K562 (cell line): ENCODE measurements around the gene LRRC75A. TPM values are rescaled to one million over a fixed set of nuclear protein-coding genes. Genes with fewer than 3 reads are reported as not detected.

Experiments
- ARHGAP35 ChIP-seq: fragments of 450-650 bp; IDR thresholded peaks from 2 replicates; pipeline ENCODE4 v1.6.1; 2018; ENCODE audit not compliant: partially characterized antibody
- FOXO4 ChIP-seq: fragments of 450-650 bp; formaldehyde crosslinking; IDR thresholded peaks from 2 replicates; pipeline ENCODE4 v1.4.0; 2020; ENCODE audit warnings: mild to moderate bottlenecking, moderate library complexity
- KHSRP ChIP-seq: fragments of 450-650 bp; IDR thresholded peaks from 2 replicates; pipeline ENCODE4 v1.6.1; 2017
- KLF6 ChIP-seq: fragments of 250-450 bp; sonication (Bioruptor Pico); IDR thresholded peaks from 2 replicates; pipeline ENCODE4 v1.4.0; 2020; ENCODE audit warnings: mild to moderate bottlenecking, moderate library complexity, borderline replicate concordance
- MED1 ChIP-seq: sonication (generic); formaldehyde crosslinking; IDR thresholded peaks from 2 replicates; pipeline ENCODE4 v1.8.1; 2023; ENCODE audit warnings: missing genetic modification reagents, borderline replicate concordance
- MXI1 ChIP-seq: IDR thresholded peaks from 2 replicates; pipeline ENCODE4 v1.6.1; 2011; ENCODE audit warnings: low read depth, mild to moderate bottlenecking, improper control_type of control experiment, low read length
- NKRF ChIP-seq: fragments of 450-650 bp; IDR thresholded peaks from 2 replicates; pipeline ENCODE4 v1.6.1; 2016; ENCODE audit warnings: borderline replicate concordance
- NR2C1 ChIP-seq, 2 experiments: fragments of 450-650 bp; IDR thresholded peaks; 2 replicates each; pipeline ENCODE4 v1.6.1; 2017; ENCODE audit warnings: mild to moderate bottlenecking in 2 of 2, antibody characterized with exemption in 1 of 2, inconsistent platforms in 1 of 2, missing compliant biosample characterization in 1 of 2, missing genetic modification characterization in 1 of 2
- NR2C2 ChIP-seq, 2 experiments: fragments of 200-800 bp in 1 of 2; sonication (Bioruptor generic) in 1 of 2; sonication (generic) in 1 of 2; formaldehyde crosslinking in 1 of 2; IDR thresholded peaks; 2 replicates each; pipeline versions ENCODE4 v1.6.1 to v1.8.0; 2016 to 2022; ENCODE audit warnings: mild to moderate bottlenecking in 1 of 2, missing compliant biosample characterization in 1 of 2, missing genetic modification characterization in 1 of 2, missing genetic modification reagents in 1 of 2
- POLR2AphosphoS2 ChIP-seq: IDR thresholded peaks from 2 replicates; pipeline ENCODE4 v1.6.1; 2012; ENCODE audit warnings: low read length, improper control_type of control experiment
- RBM34 ChIP-seq: fragments of 200-400 bp; formaldehyde crosslinking; IDR thresholded peaks from 2 replicates; pipeline ENCODE4 v1.6.1; 2018; ENCODE audit warnings: low read length, borderline replicate concordance; ENCODE audit not compliant: insufficient read depth
- WHSC1 ChIP-seq: IDR thresholded peaks from one replicate; pipeline ENCODE4 v1.6.1; 2012; ENCODE audit warnings: low read length, control low read depth, inconsistent platforms
- ZFP36 ChIP-seq: fragments of 150-350 bp; IDR thresholded peaks from 2 replicates; pipeline ENCODE4 v1.6.1; 2018; ENCODE audit warnings: low read length, low read depth; ENCODE audit not compliant: partially characterized antibody
- ZNF696 ChIP-seq: fragments of 250-450 bp; sonication (Bioruptor Pico); conservative IDR thresholded peaks from 2 replicates; pipeline ENCODE4 v1.4.0; 2020; ENCODE audit warnings: mild to moderate bottlenecking, moderate library complexity
- polyA plus RNA-seq, 8 experiments: library from polyadenylated mRNA; depleted of rRNA in 4 of 8; stranded (reverse) in 5 of 8; unstranded in 3 of 8; fragments of >200 nt; fragmentation: Nextera tagmentation in 2 of 8; fragmentation: Illumina TruSeq in 1 of 8; extraction: Ambion mirVana in 2 of 8; extraction: Trizol in 1 of 8; gene quantifications; 2 replicates each; pipeline versions ENCODE4 v1.2.1 to v1.2.3, GENCODE V29; 2011 to 2014; ENCODE audit warnings: inconsistent platforms in 1 of 8, missing spikeins in 1 of 8
- total RNA-seq, 7 experiments: library from RNA; depleted of rRNA in 6 of 7; stranded (reverse); fragments of >200 nt in 6 of 7; fragmentation: Illumina TruSeq in 2 of 7; extraction: Trizol in 2 of 7; gene quantifications; 2 replicates each; pipeline versions ENCODE4 v1.2.1 to v1.2.3, GENCODE V29; 2011 to 2021; ENCODE audit warnings: low replicate concordance in 1 of 7
- TF ChIP-seq, protein P1 (sequence below): sonication (generic); formaldehyde crosslinking; IDR thresholded peaks from 2 replicates; pipeline ENCODE4 v1.8.0; 2023; ENCODE audit warnings: missing genetic modification reagents, mild to moderate bottlenecking, borderline replicate concordance
- TF ChIP-seq, protein P2 (sequence below): fragments of 450-650 bp; IDR thresholded peaks from 2 replicates; pipeline ENCODE4 v1.6.1; 2016; ENCODE audit warnings: low read depth, mild to moderate bottlenecking, moderate library complexity
- TF ChIP-seq, protein P3 (sequence below): fragments of 250-450 bp; sonication (Bioruptor Pico); IDR thresholded peaks from 2 replicates; pipeline ENCODE4 v1.8.0; 2021; ENCODE audit warnings: moderate library complexity, mild to moderate bottlenecking, inconsistent platforms

The LRRC75A gene
- total and polyA plus RNA-seq, 9 of the 15 experiments (the other 6 are each of a cell fraction or from before 2014, with no cell fraction given): 0.04 to 0.34 (median 0.08) TPM; not detected in 5

GRCh38 chr17:16488186-16488967 is 3.6 kb downstream of the LRRC75A start (continued):
- TF ChIP-seq, protein P1, sequence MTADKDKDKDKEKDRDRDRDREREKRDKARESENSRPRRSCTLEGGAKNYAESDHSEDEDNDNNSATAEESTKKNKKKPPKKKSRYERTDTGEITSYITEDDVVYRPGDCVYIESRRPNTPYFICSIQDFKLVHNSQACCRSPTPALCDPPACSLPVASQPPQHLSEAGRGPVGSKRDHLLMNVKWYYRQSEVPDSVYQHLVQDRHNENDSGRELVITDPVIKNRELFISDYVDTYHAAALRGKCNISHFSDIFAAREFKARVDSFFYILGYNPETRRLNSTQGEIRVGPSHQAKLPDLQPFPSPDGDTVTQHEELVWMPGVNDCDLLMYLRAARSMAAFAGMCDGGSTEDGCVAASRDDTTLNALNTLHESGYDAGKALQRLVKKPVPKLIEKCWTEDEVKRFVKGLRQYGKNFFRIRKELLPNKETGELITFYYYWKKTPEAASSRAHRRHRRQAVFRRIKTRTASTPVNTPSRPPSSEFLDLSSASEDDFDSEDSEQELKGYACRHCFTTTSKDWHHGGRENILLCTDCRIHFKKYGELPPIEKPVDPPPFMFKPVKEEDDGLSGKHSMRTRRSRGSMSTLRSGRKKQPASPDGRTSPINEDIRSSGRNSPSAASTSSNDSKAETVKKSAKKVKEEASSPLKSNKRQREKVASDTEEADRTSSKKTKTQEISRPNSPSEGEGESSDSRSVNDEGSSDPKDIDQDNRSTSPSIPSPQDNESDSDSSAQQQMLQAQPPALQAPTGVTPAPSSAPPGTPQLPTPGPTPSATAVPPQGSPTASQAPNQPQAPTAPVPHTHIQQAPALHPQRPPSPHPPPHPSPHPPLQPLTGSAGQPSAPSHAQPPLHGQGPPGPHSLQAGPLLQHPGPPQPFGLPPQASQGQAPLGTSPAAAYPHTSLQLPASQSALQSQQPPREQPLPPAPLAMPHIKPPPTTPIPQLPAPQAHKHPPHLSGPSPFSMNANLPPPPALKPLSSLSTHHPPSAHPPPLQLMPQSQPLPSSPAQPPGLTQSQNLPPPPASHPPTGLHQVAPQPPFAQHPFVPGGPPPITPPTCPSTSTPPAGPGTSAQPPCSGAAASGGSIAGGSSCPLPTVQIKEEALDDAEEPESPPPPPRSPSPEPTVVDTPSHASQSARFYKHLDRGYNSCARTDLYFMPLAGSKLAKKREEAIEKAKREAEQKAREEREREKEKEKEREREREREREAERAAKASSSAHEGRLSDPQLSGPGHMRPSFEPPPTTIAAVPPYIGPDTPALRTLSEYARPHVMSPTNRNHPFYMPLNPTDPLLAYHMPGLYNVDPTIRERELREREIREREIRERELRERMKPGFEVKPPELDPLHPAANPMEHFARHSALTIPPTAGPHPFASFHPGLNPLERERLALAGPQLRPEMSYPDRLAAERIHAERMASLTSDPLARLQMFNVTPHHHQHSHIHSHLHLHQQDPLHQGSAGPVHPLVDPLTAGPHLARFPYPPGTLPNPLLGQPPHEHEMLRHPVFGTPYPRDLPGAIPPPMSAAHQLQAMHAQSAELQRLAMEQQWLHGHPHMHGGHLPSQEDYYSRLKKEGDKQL: no peak
- TF ChIP-seq ARHGAP35: no peak
- no peak for TF ChIP-seq POLR2AphosphoS2
- TF ChIP-seq NKRF: no peak
- TF ChIP-seq, protein P2, sequence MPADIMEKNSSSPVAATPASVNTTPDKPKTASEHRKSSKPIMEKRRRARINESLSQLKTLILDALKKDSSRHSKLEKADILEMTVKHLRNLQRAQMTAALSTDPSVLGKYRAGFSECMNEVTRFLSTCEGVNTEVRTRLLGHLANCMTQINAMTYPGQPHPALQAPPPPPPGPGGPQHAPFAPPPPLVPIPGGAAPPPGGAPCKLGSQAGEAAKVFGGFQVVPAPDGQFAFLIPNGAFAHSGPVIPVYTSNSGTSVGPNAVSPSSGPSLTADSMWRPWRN: 0 out of 2 replicates have a peak, but pooled peaks have one; percentile 48
- no peak for TF ChIP-seq WHSC1
- TF ChIP-seq FOXO4: no peak
- TF ChIP-seq KLF6 (CRISPR knock-in tag): no peak
- no peak for TF ChIP-seq NR2C2 (CRISPR knock-in tag; IDR thresholded peaks at IDR 0.05)
- TF ChIP-seq NR2C2 (tag; IDR thresholded peaks at IDR 0.05): peak; percentile 63
- TF ChIP-seq MXI1: no peak
- 0 out of 2 replicates have a peak, but pooled peaks have one; percentile 19 for TF ChIP-seq NR2C1 (IDR thresholded peaks at IDR 0.05)
- TF ChIP-seq NR2C1 (tag; IDR thresholded peaks at IDR 0.05): peak; percentile 41; the same call in 1 of the 2 replicates
- TF ChIP-seq ZNF696 (CRISPR knock-in tag): no peak
- no peak for TF ChIP-seq KHSRP
- TF ChIP-seq ZFP36: peak; percentile 31
- TF ChIP-seq MED1 (CRISPR knock-in tag): no peak
- no peak for TF ChIP-seq RBM34
- TF ChIP-seq, protein P3, sequence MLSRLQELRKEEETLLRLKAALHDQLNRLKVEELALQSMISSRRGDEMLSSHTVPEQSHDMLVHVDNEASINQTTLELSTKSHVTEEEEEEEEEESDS (CRISPR knock-in tag): no peak
